A673 (cell line): ENCODE results near the gene ARTN.

Experiments
- EZH2 ChIP-seq: fragments of 200-600 bp; sonication (generic); IDR thresholded peaks from 2 replicates; pipeline ENCODE4 v1.6.1; 2017; ENCODE audit warnings: borderline replicate concordance, low read depth, mild to moderate bottlenecking, mixed read lengths, antibody characterized with exemption, low read length; ENCODE audit not compliant: poor library complexity, severe bottlenecking
- TF ChIP-seq, protein P1 (sequence below): fragments of 300-800, 200-600 bp; sonication (generic); conservative IDR thresholded peaks from 2 replicates; pipeline ENCODE4 v1.5.1; 2017; ENCODE audit warnings: low read depth, mild to moderate bottlenecking, antibody characterized with exemption, low read length, moderate library complexity, mixed read lengths

DNA sequence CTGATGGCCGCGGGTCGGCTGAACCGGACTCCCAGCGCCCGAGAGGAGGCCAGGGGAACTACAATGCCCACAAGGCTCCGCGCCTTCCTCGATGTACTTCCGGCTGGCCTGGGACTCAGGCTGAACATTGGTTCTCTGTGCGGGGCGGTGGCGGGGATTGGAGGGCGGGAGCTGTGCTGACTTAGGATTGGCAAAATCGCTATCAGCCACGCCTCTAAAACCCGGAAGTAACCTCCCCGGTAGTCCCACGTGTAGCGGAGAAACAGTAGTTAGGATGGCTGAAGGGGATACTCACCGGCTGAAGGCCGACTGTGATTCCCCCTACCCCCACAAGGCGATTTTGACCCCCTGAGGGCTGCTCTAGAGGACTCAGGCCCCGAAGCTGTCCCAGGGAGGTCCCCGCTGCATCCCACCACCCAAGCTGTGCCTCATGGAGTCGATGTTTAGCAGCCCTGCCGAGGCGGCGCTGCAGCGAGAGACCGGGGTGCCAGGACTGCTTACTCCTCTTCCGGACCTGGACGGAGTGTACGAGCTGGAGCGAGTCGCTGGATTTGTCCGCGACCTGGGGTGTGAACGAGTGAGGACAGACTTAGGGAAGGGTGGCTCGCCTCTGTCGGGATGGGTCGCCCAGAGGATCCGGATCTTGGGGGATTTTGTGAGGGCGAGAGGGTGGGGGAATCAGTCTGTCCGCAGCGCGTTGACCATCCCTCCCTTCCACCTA, 36.3 kb downstream of the ARTN start, which contains the start of gene DPH2:
- TF ChIP-seq, protein P1, sequence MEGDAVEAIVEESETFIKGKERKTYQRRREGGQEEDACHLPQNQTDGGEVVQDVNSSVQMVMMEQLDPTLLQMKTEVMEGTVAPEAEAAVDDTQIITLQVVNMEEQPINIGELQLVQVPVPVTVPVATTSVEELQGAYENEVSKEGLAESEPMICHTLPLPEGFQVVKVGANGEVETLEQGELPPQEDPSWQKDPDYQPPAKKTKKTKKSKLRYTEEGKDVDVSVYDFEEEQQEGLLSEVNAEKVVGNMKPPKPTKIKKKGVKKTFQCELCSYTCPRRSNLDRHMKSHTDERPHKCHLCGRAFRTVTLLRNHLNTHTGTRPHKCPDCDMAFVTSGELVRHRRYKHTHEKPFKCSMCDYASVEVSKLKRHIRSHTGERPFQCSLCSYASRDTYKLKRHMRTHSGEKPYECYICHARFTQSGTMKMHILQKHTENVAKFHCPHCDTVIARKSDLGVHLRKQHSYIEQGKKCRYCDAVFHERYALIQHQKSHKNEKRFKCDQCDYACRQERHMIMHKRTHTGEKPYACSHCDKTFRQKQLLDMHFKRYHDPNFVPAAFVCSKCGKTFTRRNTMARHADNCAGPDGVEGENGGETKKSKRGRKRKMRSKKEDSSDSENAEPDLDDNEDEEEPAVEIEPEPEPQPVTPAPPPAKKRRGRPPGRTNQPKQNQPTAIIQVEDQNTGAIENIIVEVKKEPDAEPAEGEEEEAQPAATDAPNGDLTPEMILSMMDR, result no peak
- no peak for TF ChIP-seq EZH2
